Ascending aorta (tissue), 2 donors: ENCODE data around the gene PRR33. TPM values are rescaled to one million over a fixed set of nuclear protein-coding genes. Genes with fewer than 3 reads are reported as not detected.

ENCODE experiments used
- DNase-seq, 2 donors: peaks; one replicate each; pipeline ENCODE4 v3.0.0-alpha.2; 2019; ENCODE audit warnings: low spot score in 2 of 2
- H3K27ac ChIP-seq, 2 donors: fragments of 200-600 bp; sonication (generic); one replicate each; pipeline ENCODE4 v1.5.1; 2016 to 2017; ENCODE audit warnings: mild to moderate bottlenecking in 1 of 2
- H3K27me3 ChIP-seq: fragments of 200-600 bp; sonication (generic); one replicate; pipeline ENCODE4 v1.5.1; 2017
- H3K36me3 ChIP-seq, 2 donors: fragments of 200-600 bp; sonication (generic); one replicate each; pipeline ENCODE4 v1.5.1; 2016
- H3K4me1 ChIP-seq, 2 donors: fragments of 200-600 bp; sonication (generic); one replicate each; pipeline ENCODE4 v1.5.1; 2016 to 2017; ENCODE audit warnings: mild to moderate bottlenecking in 1 of 2
- H3K4me3 ChIP-seq, 2 donors: fragments of 200-600 bp; sonication (generic); one replicate each; pipeline ENCODE4 v1.5.1; 2016 to 2017; ENCODE audit warnings: mild to moderate bottlenecking in 1 of 2
- H3K9me3 ChIP-seq, 2 donors: fragments of 200-600 bp; sonication (generic); one replicate each; pipeline ENCODE4 v1.5.1; 2016
- CTCF ChIP-seq, 3 experiments: fragments of 200-600 bp in 2 of 3; fragments of 450-650 bp in 1 of 3; sonication (generic) in 2 of 3; IDR thresholded peaks; one replicate each; pipeline ENCODE4 v1.5.1; 2016 to 2019; ENCODE audit warnings: antibody characterized with exemption in 3 of 3, mild to moderate bottlenecking in 1 of 3, moderate library complexity in 1 of 3
- intact Hi-C: fragments of 100-400 bp; cut with DNase I; formaldehyde crosslinking; loops from one replicate; pipeline ENCODE4 v1.15.1; 2023
- total RNA-seq: library from RNA; depleted of rRNA; stranded (reverse); fragments of >200 nt; gene quantifications from one replicate; pipeline ENCODE4 v1.1.0, GENCODE V29; 2016

Gene PRR33
- total RNA-seq, 1 donor from 2014 or later, result not detected

DNA sequence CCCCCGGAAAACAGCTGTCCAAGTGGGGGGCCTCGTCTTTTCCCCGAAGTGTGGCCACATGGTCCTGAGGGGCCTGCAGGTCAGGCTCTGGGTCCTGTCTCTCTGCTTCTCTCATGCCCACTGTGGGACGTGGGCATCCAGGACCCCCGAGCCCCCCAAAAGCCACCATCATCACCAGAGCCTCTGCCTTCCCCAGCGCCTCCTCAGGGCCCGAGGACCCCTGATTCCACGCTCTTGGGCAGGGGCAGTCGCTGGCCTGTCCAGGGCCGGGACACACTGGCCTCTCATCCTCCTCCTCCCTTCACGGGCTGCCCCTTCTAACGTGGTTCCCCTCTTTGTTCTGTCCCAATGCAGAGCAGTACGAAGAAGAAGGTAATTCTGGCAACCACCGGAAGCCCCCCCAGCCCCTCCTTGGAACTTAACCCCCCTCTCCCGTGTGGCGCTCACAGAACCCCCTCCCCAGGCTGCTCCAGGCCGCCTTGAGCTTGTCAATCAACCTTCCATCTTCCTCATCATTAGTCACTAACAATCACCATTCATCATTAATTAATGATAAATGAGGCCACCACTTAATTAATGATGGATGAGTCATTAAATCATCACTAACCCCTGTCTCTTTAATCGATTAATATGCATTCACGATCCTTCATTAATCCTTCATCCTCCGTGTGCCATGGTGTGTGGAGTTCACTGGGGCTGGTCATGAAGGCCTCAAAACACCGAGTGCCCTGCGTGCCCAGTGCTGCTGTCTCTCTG lies 31.7 kb upstream of the PRR33 start:
- no peak overlapping the region for H3K27ac ChIP-seq
- intact Hi-C loops, result no loop called here
- no peaks in the 10 kb centered on the region for H3K4me1 ChIP-seq
- H3K9me3 ChIP-seq, result no peaks in the 10 kb centered on the region
- no peak for DNase-seq
- no peaks in the 10 kb centered on the region for H3K36me3 ChIP-seq
- no peak overlapping the region for H3K4me3 ChIP-seq
- no peaks in the 10 kb centered on the region for H3K27me3 ChIP-seq
- TF ChIP-seq CTCF (IDR thresholded peaks at IDR 0.05), result no peak

- Histone ChIP-seq H3K27me3 (no peaks in the 10 kb centered on the region), H3K4me1 (no peaks in the 10 kb centered on the region), H3K36me3 (no peaks in the 10 kb centered on the region), H3K27ac (no peak overlapping the region), H3K4me3 (no peak overlapping the region), H3K9me3 (no peaks in the 10 kb centered on the region)
- DNase-seq, result no peak
- intact Hi-C loops, result no loop called here
- no peak for TF ChIP-seq CTCF (IDR thresholded peaks at IDR 0.05)
These were observed 30.9 kb upstream of the PRR33 start for GRCh38 chr11:1922481-1923081.

DNA sequence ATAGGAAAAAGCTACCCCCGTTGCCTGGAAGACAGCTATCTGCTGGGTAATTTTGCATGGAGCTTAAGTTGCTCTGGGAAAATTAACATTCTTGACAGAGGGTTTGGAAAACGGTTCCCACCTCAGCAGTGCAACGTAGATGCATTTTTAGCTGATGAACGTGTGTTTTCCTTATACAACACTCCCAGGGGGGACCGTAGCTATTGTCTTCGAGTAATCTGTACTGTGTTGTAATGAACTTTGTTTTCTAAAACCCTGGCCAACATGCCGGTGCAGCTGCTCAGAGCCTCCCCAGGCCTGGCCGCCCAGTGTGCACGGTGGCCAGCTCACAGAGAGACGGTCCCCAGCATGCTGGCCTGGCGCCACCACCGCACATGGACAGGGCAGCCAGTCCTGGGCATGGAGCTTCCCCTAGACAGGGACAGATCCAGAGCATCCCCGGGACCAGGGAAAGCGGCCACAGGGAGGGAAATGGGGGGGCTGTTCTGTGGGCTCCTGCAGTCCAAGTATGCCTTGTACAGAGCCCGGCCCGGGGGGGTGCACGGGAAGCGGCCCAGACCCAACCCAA lies 30.0 kb upstream of the PRR33 start:
- TF ChIP-seq CTCF (IDR thresholded peaks at IDR 0.05), result no peak
- H3K4me1 ChIP-seq, result no peaks in the 10 kb centered on the region
- intact Hi-C loops, result no loop called here
- H3K36me3 ChIP-seq, result no peaks in the 10 kb centered on the region
- DNase-seq, result no peak
- H3K27me3 ChIP-seq, result no peaks in the 10 kb centered on the region
- no peak overlapping the region for H3K27ac ChIP-seq
- H3K9me3 ChIP-seq, result no peaks in the 10 kb centered on the region
- H3K4me3 ChIP-seq, result no peak overlapping the region

DNA sequence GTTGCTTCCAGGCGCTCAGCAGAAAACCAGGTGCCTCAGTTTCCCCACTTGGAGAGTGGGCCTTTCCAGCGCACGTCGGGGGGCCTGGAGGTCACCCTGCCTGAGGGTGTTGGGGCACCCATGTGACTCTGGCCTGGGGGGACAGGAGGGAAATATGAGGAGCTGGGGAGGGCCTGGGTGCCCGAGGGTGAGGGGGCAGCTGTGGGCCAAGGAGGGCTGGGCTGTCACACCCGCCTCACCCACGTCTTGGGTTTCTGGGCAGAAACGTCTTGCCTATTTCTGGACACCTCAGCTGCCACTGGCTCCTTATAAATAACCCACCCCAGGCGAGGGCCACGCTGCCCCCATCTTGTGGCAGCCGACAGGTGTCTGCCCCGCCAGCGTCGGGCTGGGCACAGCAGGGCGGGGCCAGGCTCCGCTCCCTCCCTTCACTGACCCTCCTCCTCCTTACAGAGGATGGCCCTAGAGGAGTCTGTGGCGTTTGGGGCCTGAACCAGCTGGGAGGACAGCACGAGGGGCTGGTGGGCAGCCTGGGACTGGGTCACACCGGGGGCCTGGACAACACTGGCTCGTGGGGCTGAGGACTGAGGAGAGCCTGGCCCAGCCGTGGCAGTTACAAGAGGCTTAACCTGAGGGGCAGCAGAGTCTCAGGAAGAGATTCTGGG lies 29.3 kb upstream of the PRR33 start:
- no peak for TF ChIP-seq CTCF (IDR thresholded peaks at IDR 0.05)
- Histone ChIP-seq H3K36me3 (no peaks in the 10 kb centered on the region), H3K27me3 (no peaks in the 10 kb centered on the region), H3K27ac (no peak overlapping the region), H3K4me1 (no peaks in the 10 kb centered on the region), H3K4me3 (no peak overlapping the region), H3K9me3 (no peaks in the 10 kb centered on the region)
- no peak for DNase-seq
- intact Hi-C loops, result no loop called here

GRCh38 chr11:1920128-1920908 lies 28.6 kb upstream of the PRR33 start:
- TF ChIP-seq CTCF (IDR thresholded peaks at IDR 0.05), result no peak
- DNase-seq, result no peak
- no peak overlapping the region for H3K4me3 ChIP-seq
- no peaks in the 10 kb centered on the region for H3K4me1 ChIP-seq
- H3K27me3 ChIP-seq, result no peaks in the 10 kb centered on the region
- H3K27ac ChIP-seq, result no peak overlapping the region
- intact Hi-C loops, result no loop called here
- H3K9me3 ChIP-seq, result no peaks in the 10 kb centered on the region
- H3K36me3 ChIP-seq, result no peaks in the 10 kb centered on the region
